ENCODE results near the gene MRGPRF. TPM values are rescaled to one million over a fixed set of nuclear protein-coding genes. Genes with fewer than 3 reads are reported as not detected.
"Not testable (repeated sequence)": the region's sequence is repeated elsewhere in the genome, so short reads cannot be mapped to it uniquely, and the experiment has no call there.

MRGPRF gene
- total RNA-seq, 1 experiment from 2014 or later = not detected

DNA sequence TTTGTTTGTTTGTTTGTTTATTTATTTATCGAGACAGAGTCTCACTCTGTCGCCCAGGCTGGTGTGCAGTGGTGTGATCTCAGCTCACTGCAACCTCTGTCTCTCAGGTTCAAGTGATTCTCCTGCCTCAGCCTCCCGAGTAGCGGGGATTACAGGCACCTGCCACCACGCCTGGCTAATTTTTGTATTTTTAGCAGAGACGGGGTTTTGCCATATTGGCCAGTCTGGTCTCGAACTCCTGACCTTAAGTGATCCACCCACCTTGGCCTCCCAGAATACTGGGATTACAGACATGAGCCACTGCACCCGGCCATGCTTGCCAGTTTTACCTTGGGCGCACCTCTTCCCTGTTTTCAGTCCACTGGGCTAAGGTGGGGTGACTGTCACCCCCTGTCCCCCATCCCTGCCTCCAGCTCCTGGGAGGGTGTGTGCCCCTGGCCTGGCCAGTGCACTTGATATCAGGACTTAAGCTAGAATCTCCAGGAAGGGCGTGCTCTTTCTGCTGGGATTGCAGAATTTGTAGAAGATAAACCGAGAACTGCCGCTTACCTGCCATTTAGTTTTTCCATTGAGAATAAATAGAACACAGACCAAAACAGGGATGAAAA is 13.2 kb downstream of the MRGPRF start:
- H3K9me2 ChIP-seq (replicated peaks; ENCODE audit: low read length); DNase-seq; intact Hi-C loops (cut with micrococcal nuclease); BruUV-seq (replicated peaks); POLR2A ChIA-PET (ENCODE audit: unreplicated experiment); H3K36me3 ChIP-seq (ENCODE audit: low read depth, low read length); H3K4me1 ChIP-seq (ENCODE audit: insufficient read depth, low read length); H3K4me3 ChIP-seq (ENCODE audit: low read length); H3F3A ChIP-seq (ENCODE audit: low read length, unreplicated experiment); H3K27me3 ChIP-seq (ENCODE audit: low read length); H3K79me2 ChIP-seq (ENCODE audit: low read length); H3K27ac ChIP-seq (ENCODE audit: low read length); H3K9ac ChIP-seq (ENCODE audit: low read length); H3K4me2 ChIP-seq (ENCODE audit: low read length); H3K9me3 ChIP-seq (ENCODE audit: low read length); H2AFZ ChIP-seq (ENCODE audit: low read length); H4K20me1 ChIP-seq (ENCODE audit: low read length); ATAC-seq: not testable (repeated sequence)
- CTCF ChIA-PET = interaction anchor here (1.8 kb wide), 1 partner anchor 44 kb away, joined by 6 read pairs; no protein-coding TSS in a partner anchor

DNA sequence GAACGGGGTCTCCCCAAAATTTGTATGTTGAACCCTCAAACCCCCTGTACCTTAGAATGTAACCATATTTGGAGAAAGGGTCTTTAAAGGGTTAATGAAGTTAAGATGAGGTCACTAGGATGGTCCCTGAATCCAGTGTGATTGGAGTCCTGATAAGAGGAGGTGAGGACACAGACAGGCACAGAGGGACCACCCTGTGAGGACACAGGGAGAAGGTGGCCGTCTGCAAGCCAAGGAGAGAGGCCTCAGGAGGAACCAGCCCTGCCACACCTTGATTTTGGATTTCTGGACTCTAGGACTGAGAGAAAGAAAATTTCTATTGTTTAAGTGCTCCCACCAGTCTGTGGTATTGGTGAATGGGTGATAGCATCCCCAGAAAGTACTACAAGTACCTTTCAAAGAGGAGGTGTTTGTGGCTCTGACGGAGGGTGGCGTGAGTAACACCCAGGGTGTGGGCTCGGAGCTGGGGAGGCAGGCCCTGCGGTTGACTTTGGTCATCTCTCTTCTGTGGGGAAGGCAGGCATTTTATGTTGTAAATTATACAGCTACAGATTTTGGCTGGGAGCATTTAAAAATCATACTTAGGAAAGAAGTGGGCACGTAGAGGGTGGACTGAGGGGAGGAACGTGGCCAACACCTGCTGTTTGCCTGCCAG is 13.8 kb downstream of the MRGPRF start:
- BruUV-seq (replicated peaks) = no TSS peak
- no peak for TF ChIP-seq EZH2phosphoT487 (IDR thresholded peaks at IDR 0.05; ENCODE audit: borderline replicate concordance, low read length)
- no peak for TF ChIP-seq EZH2 (IDR thresholded peaks at IDR 0.05; ENCODE audit: low read length, unreplicated experiment)
- TF ChIP-seq, protein P1, sequence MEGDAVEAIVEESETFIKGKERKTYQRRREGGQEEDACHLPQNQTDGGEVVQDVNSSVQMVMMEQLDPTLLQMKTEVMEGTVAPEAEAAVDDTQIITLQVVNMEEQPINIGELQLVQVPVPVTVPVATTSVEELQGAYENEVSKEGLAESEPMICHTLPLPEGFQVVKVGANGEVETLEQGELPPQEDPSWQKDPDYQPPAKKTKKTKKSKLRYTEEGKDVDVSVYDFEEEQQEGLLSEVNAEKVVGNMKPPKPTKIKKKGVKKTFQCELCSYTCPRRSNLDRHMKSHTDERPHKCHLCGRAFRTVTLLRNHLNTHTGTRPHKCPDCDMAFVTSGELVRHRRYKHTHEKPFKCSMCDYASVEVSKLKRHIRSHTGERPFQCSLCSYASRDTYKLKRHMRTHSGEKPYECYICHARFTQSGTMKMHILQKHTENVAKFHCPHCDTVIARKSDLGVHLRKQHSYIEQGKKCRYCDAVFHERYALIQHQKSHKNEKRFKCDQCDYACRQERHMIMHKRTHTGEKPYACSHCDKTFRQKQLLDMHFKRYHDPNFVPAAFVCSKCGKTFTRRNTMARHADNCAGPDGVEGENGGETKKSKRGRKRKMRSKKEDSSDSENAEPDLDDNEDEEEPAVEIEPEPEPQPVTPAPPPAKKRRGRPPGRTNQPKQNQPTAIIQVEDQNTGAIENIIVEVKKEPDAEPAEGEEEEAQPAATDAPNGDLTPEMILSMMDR (conservative IDR thresholded peaks at IDR 0.05; ENCODE audit: low read depth, low read length) = no peak
- no peak overlapping the region for H3K9ac ChIP-seq (ENCODE audit: low read length)
- H3K36me3 ChIP-seq (ENCODE audit: low read depth, low read length) = no peaks in the 10 kb centered on the region
- DNase-seq = no peak
- intact Hi-C loops (cut with micrococcal nuclease) = no loop called here
- POLR2A ChIA-PET (ENCODE audit: unreplicated experiment) = no interaction called here
- no peaks in the 10 kb centered on the region for H3F3A ChIP-seq (ENCODE audit: low read length, unreplicated experiment)
- H3K4me3 ChIP-seq (ENCODE audit: low read length) = no peak overlapping the region
- H3K9me2 ChIP-seq (replicated peaks; ENCODE audit: low read length) = no peaks in the 10 kb centered on the region
- H3K27ac ChIP-seq (ENCODE audit: low read length) = no peak overlapping the region
- CTCF ChIA-PET = no interaction called here
- no peak overlapping the region for H3K4me2 ChIP-seq (ENCODE audit: low read length)
- H3K27me3 ChIP-seq (ENCODE audit: low read length) = no peaks in the 10 kb centered on the region
- H3K4me1 ChIP-seq (ENCODE audit: insufficient read depth, low read length) = no peaks in the 10 kb centered on the region
- H3K9me3 ChIP-seq (ENCODE audit: low read length) = no peaks in the 10 kb centered on the region
- no peak overlapping the region for H2AFZ ChIP-seq (ENCODE audit: low read length)
- no peak for ATAC-seq
- H3K79me2 ChIP-seq (ENCODE audit: low read length) = no peaks in the 10 kb centered on the region
- H4K20me1 ChIP-seq (ENCODE audit: low read length) = no peaks in the 10 kb centered on the region

DNA sequence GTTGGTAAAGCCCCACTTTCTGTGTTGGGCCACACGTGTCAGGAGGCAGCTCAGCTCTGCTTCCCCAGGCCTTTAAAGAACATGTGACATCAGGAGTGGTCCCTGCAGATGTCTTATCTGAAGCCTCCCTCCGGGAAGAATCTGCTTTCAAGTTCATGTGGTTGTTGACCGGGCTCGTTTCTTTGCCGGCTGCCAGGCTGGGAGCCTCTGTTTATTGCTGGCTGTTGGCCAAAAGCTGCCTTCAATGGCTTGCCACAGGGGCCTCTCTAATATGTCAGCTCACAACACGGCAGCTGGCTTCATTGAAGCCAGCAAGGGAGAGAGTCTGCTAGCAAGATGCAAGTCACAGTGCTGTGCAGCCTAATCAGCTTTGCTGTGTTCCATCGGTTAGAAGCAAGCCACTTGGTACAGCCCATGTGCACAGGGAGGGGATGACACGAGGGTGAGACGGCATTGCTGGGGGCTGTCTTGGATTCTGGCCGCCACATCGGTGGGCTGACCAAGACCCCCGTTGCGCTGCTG is 14.6 kb downstream of the MRGPRF start:
- Histone ChIP-seq H3K4me2 (ENCODE audit: low read length) (no peak overlapping the region), H3K4me1 (ENCODE audit: insufficient read depth, low read length) (no peaks in the 10 kb centered on the region), H3K9me3 (ENCODE audit: low read length) (no peaks in the 10 kb centered on the region), H3K27ac (ENCODE audit: low read length) (no peak overlapping the region), H4K20me1 (ENCODE audit: low read length) (no peaks in the 10 kb centered on the region), H3F3A (ENCODE audit: low read length, unreplicated experiment) (no peaks in the 10 kb centered on the region), H3K4me3 (ENCODE audit: low read length) (no peak overlapping the region), H3K36me3 (ENCODE audit: low read depth, low read length) (no peaks in the 10 kb centered on the region), H3K9ac (ENCODE audit: low read length) (no peak overlapping the region), H3K27me3 (ENCODE audit: low read length) (no peaks in the 10 kb centered on the region), H3K79me2 (ENCODE audit: low read length) (no peaks in the 10 kb centered on the region), H2AFZ (ENCODE audit: low read length) (peak overlapping the region; percentile 18; the same call in 1 of the 2 replicates), H3K9me2 (replicated peaks; ENCODE audit: low read length) (no peaks in the 10 kb centered on the region)
- no peak for ATAC-seq
- intact Hi-C loops (cut with micrococcal nuclease) = no loop called here
- BruUV-seq (replicated peaks) = no TSS peak
- CTCF ChIA-PET = no interaction called here
- POLR2A ChIA-PET (ENCODE audit: unreplicated experiment) = no interaction called here
- peak; percentile 25 for DNase-seq
- TF ChIP-seq, protein P1 (conservative IDR thresholded peaks at IDR 0.05; ENCODE audit: low read depth, low read length) = no peak
- no peak for TF ChIP-seq EZH2 (IDR thresholded peaks at IDR 0.05; ENCODE audit: low read length, unreplicated experiment)
